ENCODE data around the gene CAPNS1. TPM values are rescaled to one million over a fixed set of nuclear protein-coding genes. Genes with fewer than 3 reads are reported as not detected.

CAPNS1 gene
- total and polyA plus RNA-seq, 2 of the 13 experiments (the other 11 are each of a cell fraction or from before 2014, with no cell fraction given) = 322 to 526 TPM

DNA sequence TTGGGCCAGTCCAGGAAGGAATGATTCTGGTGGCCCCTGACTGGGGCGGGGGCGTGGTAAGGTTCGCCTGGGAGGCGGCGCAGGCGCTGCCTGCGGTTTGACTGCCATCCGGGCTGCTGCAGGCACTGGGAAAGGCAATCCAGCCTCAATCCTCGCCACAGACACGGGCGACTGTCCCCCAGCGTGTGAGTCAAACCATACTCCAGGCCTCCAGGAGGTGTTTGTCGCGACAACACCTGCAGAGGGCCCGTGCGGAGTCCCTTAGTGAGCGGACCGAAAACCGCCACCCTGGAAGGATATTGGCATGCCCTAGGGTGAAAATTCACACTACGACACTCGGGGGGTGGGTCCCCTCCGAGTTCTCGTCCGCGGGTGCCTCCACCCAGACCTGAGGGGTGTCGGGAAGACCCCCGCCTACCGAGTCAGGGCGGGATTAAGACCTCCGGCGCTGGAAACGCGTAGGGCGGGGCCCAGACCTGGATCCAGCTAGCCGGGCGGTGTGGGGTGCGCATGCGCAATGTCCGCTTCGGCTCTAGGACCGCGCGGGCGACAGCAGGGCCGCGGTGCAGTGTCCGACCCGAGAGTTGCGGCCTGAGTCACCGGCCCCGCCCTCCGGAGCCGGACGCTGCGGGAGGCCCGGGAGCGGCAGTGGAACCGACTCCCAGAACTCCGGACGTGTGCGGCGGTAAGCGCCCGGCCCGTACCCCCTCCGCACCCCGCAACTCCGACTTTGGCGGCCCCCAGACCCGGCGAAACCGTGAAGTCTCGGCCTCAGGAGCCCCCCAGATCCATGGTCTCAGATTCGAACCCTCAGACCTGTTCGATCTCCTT is at the start of gene CAPNS1 (continued):
- TF ChIP-seq, protein P1, sequence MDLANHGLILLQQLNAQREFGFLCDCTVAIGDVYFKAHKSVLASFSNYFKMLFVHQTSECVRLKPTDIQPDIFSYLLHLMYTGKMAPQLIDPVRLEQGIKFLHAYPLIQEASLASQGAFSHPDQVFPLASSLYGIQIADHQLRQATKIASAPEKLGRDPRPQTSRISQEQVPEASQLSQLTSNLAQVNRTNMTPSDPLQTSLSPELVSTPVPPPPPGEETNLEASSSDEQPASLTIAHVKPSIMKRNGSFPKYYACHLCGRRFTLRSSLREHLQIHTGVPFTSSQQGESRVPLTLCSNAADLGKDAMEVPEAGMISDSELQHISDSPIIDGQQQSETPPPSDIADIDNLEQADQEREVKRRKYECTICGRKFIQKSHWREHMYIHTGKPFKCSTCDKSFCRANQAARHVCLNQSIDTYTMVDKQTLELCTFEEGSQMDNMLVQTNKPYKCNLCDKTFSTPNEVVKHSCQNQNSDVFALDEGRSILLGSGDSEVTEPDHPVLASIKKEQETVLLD (CRISPR knock-in tag; IDR thresholded peaks at IDR 0.05; ENCODE audit: low read depth) = peak; percentile 69; the same call in 1 of the 2 replicates
- TF ChIP-seq, protein P2, sequence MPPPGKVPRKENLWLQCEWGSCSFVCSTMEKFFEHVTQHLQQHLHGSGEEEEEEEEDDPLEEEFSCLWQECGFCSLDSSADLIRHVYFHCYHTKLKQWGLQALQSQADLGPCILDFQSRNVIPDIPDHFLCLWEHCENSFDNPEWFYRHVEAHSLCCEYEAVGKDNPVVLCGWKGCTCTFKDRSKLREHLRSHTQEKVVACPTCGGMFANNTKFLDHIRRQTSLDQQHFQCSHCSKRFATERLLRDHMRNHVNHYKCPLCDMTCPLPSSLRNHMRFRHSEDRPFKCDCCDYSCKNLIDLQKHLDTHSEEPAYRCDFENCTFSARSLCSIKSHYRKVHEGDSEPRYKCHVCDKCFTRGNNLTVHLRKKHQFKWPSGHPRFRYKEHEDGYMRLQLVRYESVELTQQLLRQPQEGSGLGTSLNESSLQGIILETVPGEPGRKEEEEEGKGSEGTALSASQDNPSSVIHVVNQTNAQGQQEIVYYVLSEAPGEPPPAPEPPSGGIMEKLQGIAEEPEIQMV (CRISPR knock-in tag; IDR thresholded peaks at IDR 0.05; ENCODE audit: low read depth) = 0 out of 2 replicates have a peak, but pooled peaks have one; percentile 58
- TF ChIP-seq, protein P3, sequence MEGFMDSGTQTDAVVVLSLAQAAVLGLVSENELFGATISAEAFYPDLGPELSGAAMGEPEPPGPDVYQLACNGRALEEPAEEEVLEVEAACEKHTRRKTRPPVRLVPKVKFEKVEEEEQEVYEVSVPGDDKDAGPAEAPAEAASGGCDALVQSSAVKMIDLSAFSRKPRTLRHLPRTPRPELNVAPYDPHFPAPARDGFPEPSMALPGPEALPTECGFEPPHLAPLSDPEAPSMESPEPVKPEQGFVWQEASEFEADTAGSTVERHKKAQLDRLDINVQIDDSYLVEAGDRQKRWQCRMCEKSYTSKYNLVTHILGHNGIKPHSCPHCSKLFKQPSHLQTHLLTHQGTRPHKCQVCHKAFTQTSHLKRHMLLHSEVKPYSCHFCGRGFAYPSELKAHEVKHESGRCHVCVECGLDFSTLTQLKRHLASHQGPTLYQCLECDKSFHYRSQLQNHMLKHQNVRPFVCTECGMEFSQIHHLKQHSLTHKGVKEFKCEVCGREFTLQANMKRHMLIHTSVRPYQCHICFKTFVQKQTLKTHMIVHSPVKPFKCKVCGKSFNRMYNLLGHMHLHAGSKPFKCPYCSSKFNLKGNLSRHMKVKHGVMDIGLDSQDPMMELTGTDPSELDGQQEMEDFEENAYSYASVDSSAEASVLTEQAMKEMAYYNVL (CRISPR knock-in tag; IDR thresholded peaks at IDR 0.05; ENCODE audit: borderline replicate concordance) = no peak; the same call in 1 of the 2 replicates
- TF ChIP-seq SNAI1 (CRISPR knock-in tag; IDR thresholded peaks at IDR 0.05; ENCODE audit: borderline replicate concordance) (no peak), PCBP1 (IDR thresholded peaks at IDR 0.05; ENCODE audit: borderline replicate concordance, low read depth, low read length) (0 out of 2 replicates have a peak, but pooled peaks have one; percentile 69), ZSCAN22 (CRISPR knock-in tag; IDR thresholded peaks at IDR 0.05) (no peak), ZNF431 (CRISPR knock-in tag; IDR thresholded peaks at IDR 0.05; ENCODE audit: borderline replicate concordance, low read depth) (0 out of 2 replicates have a peak, but pooled peaks have one; percentile 56), ISX (CRISPR knock-in tag; conservative IDR thresholded peaks at IDR 0.05) (0 out of 2 replicates have a peak, but pooled peaks have one; percentile 27), SP5 (CRISPR knock-in tag; IDR thresholded peaks at IDR 0.05; ENCODE audit: borderline replicate concordance, low read depth) (peak; percentile 80), SAFB2 (CRISPR knock-in tag; IDR thresholded peaks at IDR 0.05; ENCODE audit: borderline replicate concordance, low read depth) (0 out of 2 replicates have a peak, but pooled peaks have one; percentile 89), ZNF839 (CRISPR knock-in tag; IDR thresholded peaks at IDR 0.05; ENCODE audit: borderline replicate concordance) (peak; percentile 81; the same call in 1 of the 2 replicates), HES4 (CRISPR knock-in tag; IDR thresholded peaks at IDR 0.05; ENCODE audit: borderline replicate concordance) (no peak; the same call in 1 of the 2 replicates), KDM4B (CRISPR knock-in tag; IDR thresholded peaks at IDR 0.05) (no peak), GABPB1 (CRISPR knock-in tag; IDR thresholded peaks at IDR 0.05) (peak; percentile 89), NR2C2 (CRISPR knock-in tag; IDR thresholded peaks at IDR 0.05; ENCODE audit: borderline replicate concordance) (peak; percentile 51; the same call in 1 of the 2 replicates), ZNF652 (CRISPR knock-in tag; IDR thresholded peaks at IDR 0.05; ENCODE audit: borderline replicate concordance, low read depth) (no peak), ZNF660 (CRISPR knock-in tag; IDR thresholded peaks at IDR 0.05; ENCODE audit: borderline replicate concordance, low read depth) (no peak), TP53 (CRISPR knock-in tag; conservative IDR thresholded peaks at IDR 0.05) (peak; percentile 84), HOXA7 (CRISPR knock-in tag; IDR thresholded peaks at IDR 0.05) (no peak), SMAD1 (CRISPR knock-in tag; IDR thresholded peaks at IDR 0.05; ENCODE audit: borderline replicate concordance, low read depth) (peak; percentile 75; the same call in 1 of the 2 replicates)
- TF ChIP-seq, protein P4, sequence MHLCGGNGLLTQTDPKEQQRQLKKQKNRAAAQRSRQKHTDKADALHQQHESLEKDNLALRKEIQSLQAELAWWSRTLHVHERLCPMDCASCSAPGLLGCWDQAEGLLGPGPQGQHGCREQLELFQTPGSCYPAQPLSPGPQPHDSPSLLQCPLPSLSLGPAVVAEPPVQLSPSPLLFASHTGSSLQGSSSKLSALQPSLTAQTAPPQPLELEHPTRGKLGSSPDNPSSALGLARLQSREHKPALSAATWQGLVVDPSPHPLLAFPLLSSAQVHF (CRISPR knock-in tag; IDR thresholded peaks at IDR 0.05) = no peak

All from HepG2 (cell line).